ENCODE data around the gene GMDS.

DNA sequence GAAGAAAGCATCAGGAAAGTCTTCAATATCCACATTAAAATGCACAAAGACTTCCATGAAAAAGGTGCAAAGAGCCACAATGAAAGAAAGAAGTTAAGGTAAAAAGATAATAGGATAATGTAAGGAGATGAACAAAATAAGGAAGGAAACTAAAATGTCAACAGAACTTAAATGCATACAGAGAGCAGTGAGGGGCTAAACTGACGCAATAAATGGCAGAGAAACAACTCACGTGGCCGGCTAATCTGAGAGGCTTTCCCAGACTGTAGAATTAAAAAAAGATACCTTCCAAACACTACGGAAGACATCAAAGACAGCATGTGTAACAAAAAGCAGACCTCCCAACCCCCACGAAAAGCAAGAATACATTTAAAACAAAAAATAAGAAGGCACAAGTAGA is 73.7 kb downstream of the GMDS start:
- TF ChIP-seq, protein P1, sequence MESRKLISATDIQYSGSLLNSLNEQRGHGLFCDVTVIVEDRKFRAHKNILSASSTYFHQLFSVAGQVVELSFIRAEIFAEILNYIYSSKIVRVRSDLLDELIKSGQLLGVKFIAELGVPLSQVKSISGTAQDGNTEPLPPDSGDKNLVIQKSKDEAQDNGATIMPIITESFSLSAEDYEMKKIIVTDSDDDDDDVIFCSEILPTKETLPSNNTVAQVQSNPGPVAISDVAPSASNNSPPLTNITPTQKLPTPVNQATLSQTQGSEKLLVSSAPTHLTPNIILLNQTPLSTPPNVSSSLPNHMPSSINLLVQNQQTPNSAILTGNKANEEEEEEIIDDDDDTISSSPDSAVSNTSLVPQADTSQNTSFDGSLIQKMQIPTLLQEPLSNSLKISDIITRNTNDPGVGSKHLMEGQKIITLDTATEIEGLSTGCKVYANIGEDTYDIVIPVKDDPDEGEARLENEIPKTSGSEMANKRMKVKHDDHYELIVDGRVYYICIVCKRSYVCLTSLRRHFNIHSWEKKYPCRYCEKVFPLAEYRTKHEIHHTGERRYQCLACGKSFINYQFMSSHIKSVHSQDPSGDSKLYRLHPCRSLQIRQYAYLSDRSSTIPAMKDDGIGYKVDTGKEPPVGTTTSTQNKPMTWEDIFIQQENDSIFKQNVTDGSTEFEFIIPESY (IDR thresholded peaks at IDR 0.05; ENCODE audit: borderline replicate concordance, low read depth): no peak
- TF ChIP-seq RAD21 (IDR thresholded peaks at IDR 0.05; ENCODE audit: low read length) (no peak), POLR2AphosphoS5 (IDR thresholded peaks at IDR 0.05; ENCODE audit: low read depth, low read length) (no peak), TAF1 (IDR thresholded peaks at IDR 0.05; ENCODE audit: borderline replicate concordance, low read depth, low read length) (no peak), GATA2 (CRISPR knock-in tag; IDR thresholded peaks at IDR 0.05) (no peak), TCF12 (IDR thresholded peaks at IDR 0.05) (no peak), SMC3 (IDR thresholded peaks at IDR 0.05; ENCODE audit: low read depth, low read length) (no peak), EP300 (IDR thresholded peaks at IDR 0.05; ENCODE audit: borderline replicate concordance in 1 of 2, low read depth in 1 of 2, low read length in 1 of 2) (no peak)
- TF ChIP-seq, protein P2, sequence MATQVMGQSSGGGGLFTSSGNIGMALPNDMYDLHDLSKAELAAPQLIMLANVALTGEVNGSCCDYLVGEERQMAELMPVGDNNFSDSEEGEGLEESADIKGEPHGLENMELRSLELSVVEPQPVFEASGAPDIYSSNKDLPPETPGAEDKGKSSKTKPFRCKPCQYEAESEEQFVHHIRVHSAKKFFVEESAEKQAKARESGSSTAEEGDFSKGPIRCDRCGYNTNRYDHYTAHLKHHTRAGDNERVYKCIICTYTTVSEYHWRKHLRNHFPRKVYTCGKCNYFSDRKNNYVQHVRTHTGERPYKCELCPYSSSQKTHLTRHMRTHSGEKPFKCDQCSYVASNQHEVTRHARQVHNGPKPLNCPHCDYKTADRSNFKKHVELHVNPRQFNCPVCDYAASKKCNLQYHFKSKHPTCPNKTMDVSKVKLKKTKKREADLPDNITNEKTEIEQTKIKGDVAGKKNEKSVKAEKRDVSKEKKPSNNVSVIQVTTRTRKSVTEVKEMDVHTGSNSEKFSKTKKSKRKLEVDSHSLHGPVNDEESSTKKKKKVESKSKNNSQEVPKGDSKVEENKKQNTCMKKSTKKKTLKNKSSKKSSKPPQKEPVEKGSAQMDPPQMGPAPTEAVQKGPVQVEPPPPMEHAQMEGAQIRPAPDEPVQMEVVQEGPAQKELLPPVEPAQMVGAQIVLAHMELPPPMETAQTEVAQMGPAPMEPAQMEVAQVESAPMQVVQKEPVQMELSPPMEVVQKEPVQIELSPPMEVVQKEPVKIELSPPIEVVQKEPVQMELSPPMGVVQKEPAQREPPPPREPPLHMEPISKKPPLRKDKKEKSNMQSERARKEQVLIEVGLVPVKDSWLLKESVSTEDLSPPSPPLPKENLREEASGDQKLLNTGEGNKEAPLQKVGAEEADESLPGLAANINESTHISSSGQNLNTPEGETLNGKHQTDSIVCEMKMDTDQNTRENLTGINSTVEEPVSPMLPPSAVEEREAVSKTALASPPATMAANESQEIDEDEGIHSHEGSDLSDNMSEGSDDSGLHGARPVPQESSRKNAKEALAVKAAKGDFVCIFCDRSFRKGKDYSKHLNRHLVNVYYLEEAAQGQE (IDR thresholded peaks at IDR 0.05; ENCODE audit: low read depth, low read length): no peak
- TF ChIP-seq, protein P3, sequence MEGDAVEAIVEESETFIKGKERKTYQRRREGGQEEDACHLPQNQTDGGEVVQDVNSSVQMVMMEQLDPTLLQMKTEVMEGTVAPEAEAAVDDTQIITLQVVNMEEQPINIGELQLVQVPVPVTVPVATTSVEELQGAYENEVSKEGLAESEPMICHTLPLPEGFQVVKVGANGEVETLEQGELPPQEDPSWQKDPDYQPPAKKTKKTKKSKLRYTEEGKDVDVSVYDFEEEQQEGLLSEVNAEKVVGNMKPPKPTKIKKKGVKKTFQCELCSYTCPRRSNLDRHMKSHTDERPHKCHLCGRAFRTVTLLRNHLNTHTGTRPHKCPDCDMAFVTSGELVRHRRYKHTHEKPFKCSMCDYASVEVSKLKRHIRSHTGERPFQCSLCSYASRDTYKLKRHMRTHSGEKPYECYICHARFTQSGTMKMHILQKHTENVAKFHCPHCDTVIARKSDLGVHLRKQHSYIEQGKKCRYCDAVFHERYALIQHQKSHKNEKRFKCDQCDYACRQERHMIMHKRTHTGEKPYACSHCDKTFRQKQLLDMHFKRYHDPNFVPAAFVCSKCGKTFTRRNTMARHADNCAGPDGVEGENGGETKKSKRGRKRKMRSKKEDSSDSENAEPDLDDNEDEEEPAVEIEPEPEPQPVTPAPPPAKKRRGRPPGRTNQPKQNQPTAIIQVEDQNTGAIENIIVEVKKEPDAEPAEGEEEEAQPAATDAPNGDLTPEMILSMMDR (IDR thresholded peaks at IDR 0.05): no peak

All from SK-N-SH (cell line).